ENCODE data around the gene AGO3. TPM values are rescaled to one million over a fixed set of nuclear protein-coding genes. Genes with fewer than 3 reads are reported as not detected.

AGO3 gene
- total and polyA plus RNA-seq, 4 donors = 3.0 to 19.5 (median 7.1) TPM

DNA sequence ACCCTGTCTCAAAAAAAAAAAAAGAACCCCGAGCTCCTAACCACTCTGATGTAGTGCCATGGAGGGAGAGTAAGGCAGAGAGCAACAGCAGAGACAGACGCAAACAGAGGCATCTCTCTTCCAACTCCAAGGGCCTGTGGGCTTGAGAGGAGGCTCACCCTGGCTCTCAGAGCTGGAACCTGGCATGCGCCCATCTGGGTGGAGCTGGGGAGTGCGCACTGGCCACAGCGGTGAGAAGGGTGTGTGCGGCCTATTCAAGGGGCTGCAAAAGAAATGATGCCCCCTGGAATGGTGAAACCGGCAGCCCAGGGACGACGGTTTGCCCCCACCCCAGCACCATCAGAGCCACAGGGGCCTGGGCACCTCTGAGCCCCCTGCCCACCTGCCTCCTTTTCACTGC lies 176.5 kb downstream of the AGO3 start (continued):
- no peak for TF ChIP-seq RAD21 (IDR thresholded peaks at IDR 0.05)

DNA sequence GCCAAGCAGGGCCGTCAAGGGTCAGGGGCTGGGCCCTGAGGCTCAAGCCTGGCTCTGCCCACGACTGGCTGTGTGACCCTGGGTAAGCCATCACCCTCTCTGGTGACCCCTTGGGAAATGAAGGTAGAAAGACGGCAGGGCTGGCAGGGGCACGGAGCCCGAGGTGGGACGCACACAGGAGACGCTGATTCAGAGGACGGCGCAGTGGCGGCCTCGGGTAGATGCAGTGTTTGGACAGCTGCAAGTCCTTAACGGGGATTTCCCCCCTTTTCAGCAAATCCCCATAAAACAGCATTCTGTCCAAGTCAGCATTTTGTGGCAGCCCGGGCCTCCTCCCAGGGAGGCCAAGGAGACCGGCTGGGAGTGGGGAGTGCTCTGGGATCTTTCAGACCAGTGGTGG lies 177.4 kb downstream of the AGO3 start:
- no peak for DNase-seq (ENCODE audit: low spot score)
- 89% methylated on average over 14 of the region's 14 CpGs for WGBS
- H3K27me3 ChIP-seq (ENCODE audit: control insufficient read depth in 4 of 4, insufficient read depth in 4 of 4, low read length in 3 of 4) = no peaks in the 10 kb centered on the region
- H3K9ac ChIP-seq (ENCODE audit: low read depth in 1 of 2, low read length in 2 of 2) = no peak overlapping the region
- no peak overlapping the region for H3K4me3 ChIP-seq (ENCODE audit: low read depth in 1 of 3, low read length in 3 of 3)
- TF ChIP-seq NR2F2 (IDR thresholded peaks at IDR 0.05) = no peak
- TF ChIP-seq RXRA (IDR thresholded peaks at IDR 0.05) = no peak
- no peak for TF ChIP-seq GABPA (IDR thresholded peaks at IDR 0.05 in 1 of 2, conservative IDR thresholded peaks at IDR 0.05 in 1 of 2)
- TF ChIP-seq, protein P1, sequence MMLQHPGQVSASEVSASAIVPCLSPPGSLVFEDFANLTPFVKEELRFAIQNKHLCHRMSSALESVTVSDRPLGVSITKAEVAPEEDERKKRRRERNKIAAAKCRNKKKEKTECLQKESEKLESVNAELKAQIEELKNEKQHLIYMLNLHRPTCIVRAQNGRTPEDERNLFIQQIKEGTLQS (IDR thresholded peaks at IDR 0.05) = no peak
- TF ChIP-seq, protein P2, sequence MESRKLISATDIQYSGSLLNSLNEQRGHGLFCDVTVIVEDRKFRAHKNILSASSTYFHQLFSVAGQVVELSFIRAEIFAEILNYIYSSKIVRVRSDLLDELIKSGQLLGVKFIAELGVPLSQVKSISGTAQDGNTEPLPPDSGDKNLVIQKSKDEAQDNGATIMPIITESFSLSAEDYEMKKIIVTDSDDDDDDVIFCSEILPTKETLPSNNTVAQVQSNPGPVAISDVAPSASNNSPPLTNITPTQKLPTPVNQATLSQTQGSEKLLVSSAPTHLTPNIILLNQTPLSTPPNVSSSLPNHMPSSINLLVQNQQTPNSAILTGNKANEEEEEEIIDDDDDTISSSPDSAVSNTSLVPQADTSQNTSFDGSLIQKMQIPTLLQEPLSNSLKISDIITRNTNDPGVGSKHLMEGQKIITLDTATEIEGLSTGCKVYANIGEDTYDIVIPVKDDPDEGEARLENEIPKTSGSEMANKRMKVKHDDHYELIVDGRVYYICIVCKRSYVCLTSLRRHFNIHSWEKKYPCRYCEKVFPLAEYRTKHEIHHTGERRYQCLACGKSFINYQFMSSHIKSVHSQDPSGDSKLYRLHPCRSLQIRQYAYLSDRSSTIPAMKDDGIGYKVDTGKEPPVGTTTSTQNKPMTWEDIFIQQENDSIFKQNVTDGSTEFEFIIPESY (IDR thresholded peaks at IDR 0.05) = no peak
- TF ChIP-seq HNF4G (IDR thresholded peaks at IDR 0.05) = no peak
- no peak for TF ChIP-seq EGR1 (IDR thresholded peaks at IDR 0.05; ENCODE audit: low read depth in 2 of 2)
- TF ChIP-seq, protein P3, sequence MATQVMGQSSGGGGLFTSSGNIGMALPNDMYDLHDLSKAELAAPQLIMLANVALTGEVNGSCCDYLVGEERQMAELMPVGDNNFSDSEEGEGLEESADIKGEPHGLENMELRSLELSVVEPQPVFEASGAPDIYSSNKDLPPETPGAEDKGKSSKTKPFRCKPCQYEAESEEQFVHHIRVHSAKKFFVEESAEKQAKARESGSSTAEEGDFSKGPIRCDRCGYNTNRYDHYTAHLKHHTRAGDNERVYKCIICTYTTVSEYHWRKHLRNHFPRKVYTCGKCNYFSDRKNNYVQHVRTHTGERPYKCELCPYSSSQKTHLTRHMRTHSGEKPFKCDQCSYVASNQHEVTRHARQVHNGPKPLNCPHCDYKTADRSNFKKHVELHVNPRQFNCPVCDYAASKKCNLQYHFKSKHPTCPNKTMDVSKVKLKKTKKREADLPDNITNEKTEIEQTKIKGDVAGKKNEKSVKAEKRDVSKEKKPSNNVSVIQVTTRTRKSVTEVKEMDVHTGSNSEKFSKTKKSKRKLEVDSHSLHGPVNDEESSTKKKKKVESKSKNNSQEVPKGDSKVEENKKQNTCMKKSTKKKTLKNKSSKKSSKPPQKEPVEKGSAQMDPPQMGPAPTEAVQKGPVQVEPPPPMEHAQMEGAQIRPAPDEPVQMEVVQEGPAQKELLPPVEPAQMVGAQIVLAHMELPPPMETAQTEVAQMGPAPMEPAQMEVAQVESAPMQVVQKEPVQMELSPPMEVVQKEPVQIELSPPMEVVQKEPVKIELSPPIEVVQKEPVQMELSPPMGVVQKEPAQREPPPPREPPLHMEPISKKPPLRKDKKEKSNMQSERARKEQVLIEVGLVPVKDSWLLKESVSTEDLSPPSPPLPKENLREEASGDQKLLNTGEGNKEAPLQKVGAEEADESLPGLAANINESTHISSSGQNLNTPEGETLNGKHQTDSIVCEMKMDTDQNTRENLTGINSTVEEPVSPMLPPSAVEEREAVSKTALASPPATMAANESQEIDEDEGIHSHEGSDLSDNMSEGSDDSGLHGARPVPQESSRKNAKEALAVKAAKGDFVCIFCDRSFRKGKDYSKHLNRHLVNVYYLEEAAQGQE (IDR thresholded peaks at IDR 0.05) = no peak
- TF ChIP-seq SP1 (IDR thresholded peaks at IDR 0.05) = no peak
- TF ChIP-seq YY1 (IDR thresholded peaks at IDR 0.05) = no peak
- TF ChIP-seq, protein P4, sequence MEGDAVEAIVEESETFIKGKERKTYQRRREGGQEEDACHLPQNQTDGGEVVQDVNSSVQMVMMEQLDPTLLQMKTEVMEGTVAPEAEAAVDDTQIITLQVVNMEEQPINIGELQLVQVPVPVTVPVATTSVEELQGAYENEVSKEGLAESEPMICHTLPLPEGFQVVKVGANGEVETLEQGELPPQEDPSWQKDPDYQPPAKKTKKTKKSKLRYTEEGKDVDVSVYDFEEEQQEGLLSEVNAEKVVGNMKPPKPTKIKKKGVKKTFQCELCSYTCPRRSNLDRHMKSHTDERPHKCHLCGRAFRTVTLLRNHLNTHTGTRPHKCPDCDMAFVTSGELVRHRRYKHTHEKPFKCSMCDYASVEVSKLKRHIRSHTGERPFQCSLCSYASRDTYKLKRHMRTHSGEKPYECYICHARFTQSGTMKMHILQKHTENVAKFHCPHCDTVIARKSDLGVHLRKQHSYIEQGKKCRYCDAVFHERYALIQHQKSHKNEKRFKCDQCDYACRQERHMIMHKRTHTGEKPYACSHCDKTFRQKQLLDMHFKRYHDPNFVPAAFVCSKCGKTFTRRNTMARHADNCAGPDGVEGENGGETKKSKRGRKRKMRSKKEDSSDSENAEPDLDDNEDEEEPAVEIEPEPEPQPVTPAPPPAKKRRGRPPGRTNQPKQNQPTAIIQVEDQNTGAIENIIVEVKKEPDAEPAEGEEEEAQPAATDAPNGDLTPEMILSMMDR (IDR thresholded peaks at IDR 0.05; ENCODE audit: low read depth, low read length, missing input control) = no peak
- TF ChIP-seq, protein P5, sequence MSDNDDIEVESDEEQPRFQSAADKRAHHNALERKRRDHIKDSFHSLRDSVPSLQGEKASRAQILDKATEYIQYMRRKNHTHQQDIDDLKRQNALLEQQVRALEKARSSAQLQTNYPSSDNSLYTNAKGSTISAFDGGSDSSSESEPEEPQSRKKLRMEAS (IDR thresholded peaks at IDR 0.05) = no peak
- TF ChIP-seq JUND (IDR thresholded peaks at IDR 0.05) = no peak
- TF ChIP-seq RAD21 (IDR thresholded peaks at IDR 0.05) = no peak
- no peak for TF ChIP-seq FOXA2 (IDR thresholded peaks at IDR 0.05)
- no peak for TF ChIP-seq TAF1 (conservative IDR thresholded peaks at IDR 0.05)
- no peak for TF ChIP-seq FOXA1 (IDR thresholded peaks at IDR 0.05)
- no peaks in the 10 kb centered on the region for H3K9me3 ChIP-seq (ENCODE audit: control insufficient read depth in 4 of 4, low read length in 3 of 4)
- no peaks in the 10 kb centered on the region for H3K4me1 ChIP-seq (ENCODE audit: control insufficient read depth in 4 of 4, insufficient read depth in 4 of 4, low read length in 3 of 4)
- no peak overlapping the region for H3K27ac ChIP-seq (ENCODE audit: low read depth in 1 of 2, low read length in 2 of 2)
- H3K36me3 ChIP-seq (ENCODE audit: control insufficient read depth in 4 of 4, insufficient read depth in 3 of 4, low read depth in 1 of 4, low read length in 3 of 4) = no peaks in the 10 kb centered on the region

All from liver (tissue), 9 donors.